MM.1S (cell line): ENCODE results near the gene BRWD1.

Experiments used
- DNase-seq: peaks from one replicate; pipeline ENCODE4 v3.0.0-alpha.2; 2015
- H2AFZ ChIP-seq: fragments of 300-600 bp; sonication (generic); 2 replicates; pipeline ENCODE4 v1.6.0; 2016; ENCODE audit warnings: antibody characterized with exemption, low read length
- H3F3A ChIP-seq: fragments of 300-600 bp; sonication (generic); 2 replicates; pipeline ENCODE4 v1.6.1; 2016; ENCODE audit warnings: mild to moderate bottlenecking, antibody characterized with exemption, low read length, moderate library complexity, mixed read lengths; ENCODE audit not compliant: insufficient read depth
- H3K27ac ChIP-seq: fragments of 300-600 bp; sonication (generic); 2 replicates; pipeline ENCODE4 v1.5.1; 2016; ENCODE audit warnings: mild to moderate bottlenecking, low read length
- H3K27me3 ChIP-seq: fragments of 300-600 bp; sonication (generic); replicated peaks from 2 replicates; pipeline ENCODE4 v1.6.0; 2016; ENCODE audit warnings: low read length; ENCODE audit not compliant: insufficient read depth
- H3K36me3 ChIP-seq: fragments of 300-600 bp; sonication (generic); replicated peaks from 2 replicates; pipeline ENCODE4 v1.6.1; 2016; ENCODE audit warnings: mild to moderate bottlenecking, low read length, mixed read lengths; ENCODE audit not compliant: insufficient read depth
- H3K4me1 ChIP-seq: fragments of 300-600 bp; sonication (generic); 2 replicates; pipeline ENCODE4 v1.6.1; 2016; ENCODE audit warnings: low read length, mixed read lengths
- H3K4me2 ChIP-seq: fragments of 300-600 bp; sonication (generic); 2 replicates; pipeline ENCODE4 v1.6.0; 2016; ENCODE audit warnings: low read depth, low read length
- H3K4me3 ChIP-seq: fragments of 300-600 bp; sonication (generic); 2 replicates; pipeline ENCODE4 v1.5.1; 2016; ENCODE audit warnings: low read length, mixed read lengths
- H3K79me2 ChIP-seq: fragments of 300-600 bp; sonication (generic); 2 replicates; pipeline ENCODE4 v1.6.1; 2016; ENCODE audit warnings: mixed run types, low read length, mixed read lengths
- H3K9ac ChIP-seq: fragments of 300-600 bp; sonication (generic); 2 replicates; pipeline ENCODE4 v1.6.1; 2016; ENCODE audit warnings: low read length, mixed read lengths
- H3K9me2 ChIP-seq: fragments of 300-600 bp; sonication (generic); replicated peaks from 2 replicates; pipeline ENCODE4 v1.6.1; 2016; ENCODE audit warnings: mild to moderate bottlenecking, low read length, mixed read lengths; ENCODE audit not compliant: insufficient read depth
- H3K9me3 ChIP-seq: fragments of 300-600 bp; sonication (generic); replicated peaks from 2 replicates; pipeline ENCODE4 v1.6.1; 2016; ENCODE audit warnings: mild to moderate bottlenecking, low read length, mixed read lengths; ENCODE audit not compliant: insufficient read depth
- H4K20me1 ChIP-seq: fragments of 300-600 bp; sonication (generic); 2 replicates; pipeline ENCODE4 v1.6.1; 2016; ENCODE audit warnings: mild to moderate bottlenecking, low read length, moderate library complexity, mixed read lengths; ENCODE audit not compliant: insufficient read depth
- CTCF ChIP-seq: fragments of 300-600 bp; sonication (generic); IDR thresholded peaks from 2 replicates; pipeline ENCODE4 v1.5.1; 2016; ENCODE audit warnings: antibody characterized with exemption, low read length, mixed read lengths
- EZH2 ChIP-seq: fragments of 300-600 bp; sonication (generic); optimal IDR thresholded peaks from 2 replicates; pipeline ENCODE3; 2017; ENCODE audit warnings: low read depth, mild to moderate bottlenecking, antibody characterized with exemption, low read length, mixed read lengths
- EZH2phosphoT487 ChIP-seq: fragments of 300-600 bp; sonication (generic); IDR thresholded peaks from 2 replicates; pipeline ENCODE4 v1.6.1; 2018; ENCODE audit warnings: antibody characterized with exemption, low read length

The BRWD1 gene

GRCh38 chr21:39238275-39238674, 75.2 kb downstream of the BRWD1 start:
- Histone ChIP-seq H3K36me3 (peaks cover 15% of the 10 kb centered on the region), H3K79me2 (no peaks in the 10 kb centered on the region), H3K9me3 (no peaks in the 10 kb centered on the region), H3K27me3 (no peaks in the 10 kb centered on the region), H3K4me3 (no peak overlapping the region), H3K27ac (no peak overlapping the region), H3F3A (no peaks in the 10 kb centered on the region), H3K4me2 (no peak overlapping the region), H4K20me1 (no peaks in the 10 kb centered on the region), H3K9ac (no peak overlapping the region), H3K4me1 (no peaks in the 10 kb centered on the region), H2AFZ (no peak overlapping the region), H3K9me2 (no peaks in the 10 kb centered on the region)
- TF ChIP-seq EZH2phosphoT487 (no peak), CTCF (no peak), EZH2 (no peak)
- DNase-seq: no peak

DNA sequence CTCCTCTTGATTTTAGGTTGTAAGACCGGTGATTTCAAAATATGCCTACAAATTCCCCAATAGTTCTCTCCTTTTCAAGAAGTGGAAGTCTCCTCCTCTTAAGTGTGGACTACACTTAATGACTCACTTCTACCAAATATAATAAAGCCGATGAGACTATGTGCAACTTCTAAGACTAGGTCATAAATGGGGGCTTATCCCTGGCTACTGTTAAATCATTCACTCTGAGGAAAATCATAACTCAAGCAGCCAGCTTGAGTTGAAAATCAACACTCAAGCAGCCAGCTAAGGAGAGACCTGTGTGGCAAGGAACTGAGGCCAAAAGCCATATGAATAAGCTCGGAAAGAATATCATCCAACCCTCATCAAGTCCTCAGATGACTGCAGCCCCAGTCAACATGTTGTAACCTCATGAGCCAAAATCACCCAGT, 80.6 kb downstream of the BRWD1 start:
- Histone ChIP-seq H3K9me2 (no peaks in the 10 kb centered on the region), H4K20me1 (no peaks in the 10 kb centered on the region), H3K79me2 (no peaks in the 10 kb centered on the region), H3K9ac (no peak overlapping the region), H3K4me3 (no peak overlapping the region), H3K27ac (no peak overlapping the region), H2AFZ (no peak overlapping the region), H3K4me2 (no peak overlapping the region), H3K9me3 (no peaks in the 10 kb centered on the region), H3K36me3 (peaks cover 6% of the 10 kb centered on the region), H3K4me1 (no peaks in the 10 kb centered on the region), H3K27me3 (no peaks in the 10 kb centered on the region), H3F3A (no peaks in the 10 kb centered on the region)
- TF ChIP-seq EZH2phosphoT487 (no peak), CTCF (no peak), EZH2 (no peak)
- DNase-seq: no peak

DNA sequence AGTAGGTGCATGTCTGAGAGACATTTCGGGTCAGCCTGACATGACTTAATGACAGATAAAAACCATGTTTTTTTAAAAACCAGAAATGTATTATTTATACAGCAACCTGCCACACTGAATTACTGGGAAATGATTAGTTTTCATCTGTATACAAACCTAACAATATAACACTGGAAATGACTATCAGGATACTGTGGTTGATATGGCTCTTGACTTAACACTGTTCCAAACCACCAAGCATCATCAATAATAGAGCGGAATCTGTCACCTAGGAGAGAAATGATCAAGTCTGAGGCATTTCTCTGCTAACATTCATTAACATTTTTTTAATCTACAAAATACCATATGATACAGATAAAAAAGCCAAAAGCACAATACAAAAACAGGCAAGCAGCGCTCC, 88.5 kb downstream of the BRWD1 start:
- Histone ChIP-seq H4K20me1 (no peaks in the 10 kb centered on the region), H3K9me2 (no peaks in the 10 kb centered on the region), H2AFZ (no peak overlapping the region), H3F3A (no peaks in the 10 kb centered on the region), H3K9me3 (no peaks in the 10 kb centered on the region), H3K36me3 (peaks cover 3% of the 10 kb centered on the region), H3K79me2 (no peaks in the 10 kb centered on the region), H3K4me3 (no peak overlapping the region), H3K9ac (no peak overlapping the region), H3K4me1 (no peaks in the 10 kb centered on the region), H3K4me2 (no peak overlapping the region), H3K27me3 (no peaks in the 10 kb centered on the region), H3K27ac (no peak overlapping the region)
- DNase-seq: no peak
- TF ChIP-seq EZH2 (no peak), EZH2phosphoT487 (no peak), CTCF (no peak)
